DOHH2 (cell line): ENCODE results near the gene GSTA5.
"Not testable (repeated sequence)": the region's sequence is repeated elsewhere in the genome, so short reads cannot be mapped to it uniquely, and the experiment has no call there.

Experiments used
- CTCF ChIP-seq: fragments of 200-600 bp; sonication (generic); IDR thresholded peaks from one replicate; pipeline ENCODE4 v1.5.1; 2014; ENCODE audit warnings: antibody characterized with exemption, mild to moderate bottlenecking, low read depth, low read length; ENCODE audit not compliant: poor library complexity, severe bottlenecking
- EZH2phosphoT487 ChIP-seq: fragments of 200-600 bp; sonication (generic); IDR thresholded peaks from 2 replicates; pipeline ENCODE4 v1.6.1; 2017; ENCODE audit warnings: borderline replicate concordance, mild to moderate bottlenecking, antibody characterized with exemption, low read length, moderate library complexity, mixed read lengths

GRCh38 chr6:52799272-52799671, 41.3 kb downstream of the GSTA5 start:
- TF ChIP-seq CTCF, EZH2phosphoT487: not testable (repeated sequence)
